Femur (tissue), 1 donor: ENCODE results near the gene SNN.

Experiments used
- DNase-seq: peaks from one replicate; pipeline ENCODE4 v3.0.0-alpha.2; 2017

Gene SNN

DNA sequence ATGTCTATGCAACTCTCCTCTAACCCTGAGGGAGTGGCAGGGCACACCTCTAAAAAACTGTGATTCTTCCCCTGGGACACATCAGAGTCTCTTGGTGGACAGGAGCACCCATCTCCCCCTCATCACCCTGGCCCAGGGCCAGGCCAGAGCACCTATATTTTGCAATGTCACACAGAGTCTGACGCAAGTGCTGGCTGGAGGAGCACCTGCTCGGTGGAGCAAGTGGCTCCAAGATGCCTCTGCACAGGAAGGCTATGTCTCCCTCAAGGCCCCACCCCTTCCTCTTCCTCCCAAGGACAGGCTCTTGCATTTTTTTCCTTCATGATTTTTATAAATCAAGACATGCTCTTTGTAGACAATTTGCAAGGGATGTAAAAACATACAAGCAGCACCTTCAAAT, 13.3 kb downstream of the SNN start:
- no peak for DNase-seq

DNA sequence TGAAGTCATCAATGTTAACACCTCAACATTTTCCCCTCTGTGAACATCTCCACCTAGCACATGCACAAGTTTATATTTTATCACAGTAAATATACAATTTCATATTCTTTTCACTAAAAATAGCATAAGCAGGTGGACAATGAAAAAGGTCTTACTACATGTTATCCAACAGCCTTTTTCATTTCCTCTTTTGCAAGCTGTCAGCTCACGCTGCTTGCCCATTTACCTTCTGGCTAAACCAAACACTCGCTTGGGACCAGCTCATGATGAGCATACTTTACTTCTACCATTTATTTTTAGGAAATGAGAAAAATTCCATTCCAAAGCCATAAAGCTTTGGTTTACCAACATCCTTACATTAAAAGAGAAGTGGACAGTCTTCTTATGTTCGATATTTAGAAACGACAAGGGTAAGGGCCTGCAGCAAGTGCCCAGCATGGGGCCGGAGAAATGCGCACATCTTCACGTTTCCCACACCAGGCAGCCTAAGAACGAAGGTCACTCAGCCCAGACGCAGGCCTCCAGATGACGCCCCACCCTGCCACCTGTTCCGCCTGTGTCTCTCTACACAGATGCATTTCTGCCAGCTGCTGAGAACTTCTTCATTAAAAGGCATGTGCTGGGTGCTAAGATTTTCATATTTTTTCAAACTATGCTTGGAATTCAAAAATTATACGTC, 13.9 kb downstream of the SNN start:
- no peak for DNase-seq

DNA sequence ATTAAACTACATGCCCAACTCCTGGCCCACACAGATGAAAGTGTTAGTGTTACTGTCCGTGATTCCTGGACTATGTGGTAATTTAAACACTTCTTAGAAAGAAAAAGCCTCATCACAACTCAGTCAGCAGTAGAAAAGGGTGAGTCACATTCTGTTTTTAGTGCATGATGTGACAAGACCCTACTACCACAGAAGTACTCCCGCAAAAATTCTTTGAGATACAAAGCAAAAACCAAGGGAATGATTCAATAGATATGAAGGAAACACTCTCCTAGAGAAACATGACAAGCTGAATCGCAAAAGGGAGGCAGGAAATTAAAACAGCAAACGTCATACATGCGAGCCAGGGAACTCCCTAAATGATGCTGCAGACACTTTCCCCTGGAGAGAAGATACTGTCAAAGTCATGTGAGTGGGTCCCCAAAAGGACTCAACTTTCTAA, 14.4 kb downstream of the SNN start:
- no peak for DNase-seq

GRCh38 chr16:11683145-11683544, 14.9 kb downstream of the SNN start:
- no peak for DNase-seq

- DNase-seq: no peak
Measured at GRCh38 chr16:11684231-11685025, 16.2 kb downstream of the SNN start.

GRCh38 chr16:11685844-11686618, 17.8 kb downstream of the SNN start:
- DNase-seq: no peak

DNA sequence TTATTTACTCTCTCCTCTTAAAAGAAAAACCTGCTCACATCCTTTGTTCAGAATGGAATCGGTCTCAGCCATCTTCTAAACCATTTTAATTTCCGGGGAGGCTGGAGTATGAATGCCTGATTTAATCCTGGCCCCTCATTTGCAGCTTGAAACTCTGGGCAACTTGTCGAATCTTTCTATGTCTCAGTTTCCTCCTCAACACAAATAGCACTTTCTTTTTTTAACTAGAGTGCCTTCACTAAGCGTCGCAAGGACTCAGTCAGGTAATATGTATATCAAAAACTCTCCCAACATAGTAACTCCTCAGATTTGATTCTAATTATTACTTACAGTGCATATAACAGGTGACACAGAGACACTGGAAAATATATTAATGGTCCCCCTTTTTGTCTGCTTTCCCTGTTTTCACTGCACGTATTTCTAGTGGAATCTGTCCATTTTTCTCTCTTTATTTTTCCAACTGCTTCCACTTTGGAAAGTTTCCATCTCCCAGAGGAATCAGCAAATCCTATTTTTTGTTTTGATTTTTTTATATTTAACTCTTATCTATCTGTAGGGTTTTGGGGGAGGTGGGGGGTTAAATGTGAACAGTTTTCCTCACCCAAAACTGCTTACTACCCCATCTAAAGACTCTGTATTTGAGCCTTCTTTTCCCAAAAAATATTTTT, 18.6 kb downstream of the SNN start:
- no peak for DNase-seq

DNA sequence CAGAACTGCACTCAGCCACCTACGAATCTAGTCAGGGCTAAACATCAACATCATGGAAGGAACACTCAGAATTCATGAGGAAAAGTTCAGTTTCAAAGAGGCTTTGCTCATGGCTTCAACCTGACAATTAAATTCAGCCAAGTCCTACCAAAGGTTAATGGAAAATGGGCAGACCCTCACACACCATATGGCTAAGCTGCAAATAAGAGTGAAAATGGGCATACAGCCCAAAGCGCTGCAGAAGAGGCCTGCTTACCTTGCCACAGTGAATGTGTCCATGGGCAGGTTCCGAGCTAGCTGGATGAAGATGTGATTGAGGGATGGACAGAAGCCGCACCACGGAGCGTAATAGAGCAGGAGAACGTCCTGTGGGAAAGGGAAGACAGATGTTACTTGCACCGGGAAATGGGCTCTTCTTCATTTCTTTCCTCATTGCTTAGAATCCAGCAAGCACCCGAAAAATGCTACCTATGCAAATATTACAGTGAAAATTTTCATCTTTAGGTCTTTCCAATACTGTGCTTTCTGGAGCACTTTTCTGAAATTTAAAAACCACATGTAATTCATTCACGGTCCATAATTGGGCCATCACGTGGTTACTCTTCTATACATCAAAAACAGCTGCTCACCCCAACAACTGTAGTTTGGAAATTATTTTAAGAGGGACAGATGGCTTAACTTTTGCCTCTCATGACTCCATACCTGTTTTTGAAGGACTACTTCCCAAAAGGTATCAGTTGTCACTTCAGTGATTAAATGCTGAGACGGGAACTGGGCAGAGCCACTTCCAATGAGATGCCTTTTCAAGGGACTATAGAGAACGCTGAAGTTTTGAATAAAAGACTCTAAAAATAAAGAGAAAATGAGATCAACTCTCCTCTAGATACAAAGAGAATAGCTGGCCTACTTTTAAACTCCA, 19.6 kb downstream of the SNN start:
- DNase-seq: no peak

DNA sequence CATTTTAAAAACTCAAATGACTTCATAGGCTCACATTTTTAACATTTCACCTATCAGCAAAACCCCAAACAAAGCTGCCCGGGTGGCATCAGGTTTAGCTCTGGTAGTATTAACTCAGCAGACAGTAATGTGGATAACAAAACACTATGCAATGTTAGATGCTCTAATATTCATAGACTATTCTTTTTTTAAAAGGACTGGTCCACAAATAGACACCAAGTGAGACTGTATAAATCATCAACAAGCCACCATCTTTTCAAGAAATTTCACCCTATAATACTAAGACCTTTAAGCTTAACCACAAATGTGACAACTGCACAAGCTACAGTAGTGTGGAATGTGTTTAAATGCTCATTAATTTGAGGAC, 20.2 kb downstream of the SNN start:
- no peak for DNase-seq

- no peak for DNase-seq
Measured at GRCh38 chr16:11689031-11689840, 21.0 kb downstream of the SNN start.

DNA sequence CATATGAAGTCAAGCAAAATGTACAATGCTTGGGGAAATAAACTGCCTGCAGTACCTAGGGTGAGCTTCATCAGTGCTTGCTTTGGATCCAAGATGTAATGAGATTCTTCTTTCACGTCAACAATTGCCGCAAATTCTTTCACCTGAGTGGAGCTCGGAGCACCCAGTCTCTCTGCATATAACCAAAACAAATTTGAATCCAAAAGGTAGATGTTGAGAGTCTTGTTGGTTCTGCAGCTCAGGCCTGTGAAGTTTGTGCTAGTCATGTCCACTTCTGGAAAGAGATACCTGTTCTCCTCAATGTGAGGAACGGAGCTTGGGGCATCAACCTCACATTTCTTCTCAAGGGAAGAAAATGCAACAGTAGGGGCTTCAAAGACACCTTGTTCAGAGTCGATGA, 23.0 kb downstream of the SNN start:
- DNase-seq: no peak

DNA sequence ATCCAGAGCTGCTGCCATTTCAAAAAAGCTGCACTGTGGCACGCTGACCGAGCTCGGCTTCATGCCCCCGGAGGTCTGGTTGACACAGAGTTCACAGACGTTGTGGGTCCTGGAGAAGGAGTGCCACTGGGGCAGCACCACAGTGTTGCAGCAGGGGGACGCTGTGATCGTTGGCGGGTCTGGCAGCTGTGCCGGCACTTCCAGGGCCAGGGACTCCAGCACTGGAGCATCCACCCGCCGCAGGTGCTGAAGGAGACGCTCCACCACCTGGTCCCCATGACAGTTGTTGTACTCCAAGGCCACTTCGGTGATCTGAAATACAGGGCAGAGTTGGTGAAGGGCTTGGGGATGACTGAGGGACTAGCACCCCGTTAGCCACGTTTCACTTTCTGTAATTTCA, 23.5 kb downstream of the SNN start:
- no peak for DNase-seq

GRCh38 chr16:11692171-11692570, 23.9 kb downstream of the SNN start:
- DNase-seq: no peak

DNA sequence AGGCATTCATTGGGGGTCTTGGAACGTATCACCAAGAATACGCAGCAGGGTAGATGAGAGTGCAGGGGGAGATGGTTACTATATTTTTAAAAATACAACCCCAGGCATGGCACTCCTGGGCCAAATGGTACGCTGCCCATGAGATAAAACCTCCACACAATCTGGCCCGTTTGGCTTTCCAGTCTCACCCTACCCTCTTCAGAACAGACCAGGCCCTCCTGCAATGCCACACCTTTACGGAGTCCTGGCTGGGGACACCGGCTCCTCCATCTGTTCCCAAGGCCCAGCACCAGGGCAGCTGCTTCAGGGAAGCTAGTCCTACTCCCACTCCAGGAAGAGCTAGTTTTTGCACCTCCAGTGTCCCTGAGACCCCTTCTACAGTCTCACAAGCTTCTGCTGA, 24.4 kb downstream of the SNN start:
- DNase-seq: no peak

DNA sequence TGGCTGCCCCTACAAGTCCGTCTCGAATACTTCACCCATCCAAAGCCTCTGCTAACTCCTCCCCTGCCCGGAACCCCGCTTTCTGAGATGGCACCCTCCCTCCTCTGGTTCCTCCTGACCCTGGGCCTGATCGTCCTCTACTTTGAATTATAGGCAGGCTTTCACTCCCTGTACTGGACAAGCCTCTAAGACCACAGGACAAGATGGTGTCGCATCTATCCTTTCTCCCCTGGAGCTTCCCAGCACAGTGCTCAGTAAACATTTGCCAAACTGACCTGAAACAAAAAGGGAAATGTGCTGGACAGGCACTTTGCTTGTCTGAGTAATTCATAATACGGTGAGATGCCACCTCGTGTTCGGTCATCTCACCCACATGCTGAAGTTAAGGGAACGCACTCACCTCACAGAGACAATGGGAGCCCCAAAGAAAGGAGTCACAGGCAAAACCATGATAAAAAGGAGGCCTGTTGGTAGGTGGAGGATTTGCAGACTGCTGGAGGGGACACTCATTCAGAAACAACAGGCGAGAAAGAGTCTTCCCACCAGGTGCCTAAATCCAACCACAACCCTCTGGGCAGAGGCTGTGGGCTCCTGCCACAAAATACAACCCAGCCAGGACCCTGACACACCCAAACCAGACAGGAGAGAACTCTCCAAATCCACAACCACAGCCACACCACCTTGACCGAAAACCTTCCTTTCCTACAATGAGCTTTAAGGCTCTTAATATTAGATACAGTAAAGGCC, 28.2 kb downstream of the SNN start:
- DNase-seq: no peak

- no peak for DNase-seq
Measured at GRCh38 chr16:11697319-11697718, 29.1 kb downstream of the SNN start.

DNA sequence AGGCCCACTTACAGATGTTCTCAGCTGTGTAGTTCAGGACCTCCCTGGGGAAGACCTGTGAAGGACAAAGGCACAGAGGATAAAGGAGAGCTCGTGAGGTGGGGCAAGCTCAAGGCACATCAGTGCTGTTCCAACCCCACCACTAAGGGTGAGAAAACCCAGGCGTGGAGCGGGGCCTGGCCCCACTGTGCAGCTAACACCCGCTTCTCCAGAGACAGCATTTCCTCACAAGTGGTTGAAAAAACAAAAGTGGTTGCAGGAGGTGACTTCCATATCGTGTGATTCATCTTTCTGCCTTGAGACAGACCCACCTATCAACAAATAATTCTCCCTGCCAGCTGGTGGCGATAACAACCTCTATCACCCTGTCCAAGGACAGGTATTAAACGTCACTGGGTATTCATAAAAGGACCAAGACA, 30.0 kb downstream of the SNN start:
- no peak for DNase-seq

DNA sequence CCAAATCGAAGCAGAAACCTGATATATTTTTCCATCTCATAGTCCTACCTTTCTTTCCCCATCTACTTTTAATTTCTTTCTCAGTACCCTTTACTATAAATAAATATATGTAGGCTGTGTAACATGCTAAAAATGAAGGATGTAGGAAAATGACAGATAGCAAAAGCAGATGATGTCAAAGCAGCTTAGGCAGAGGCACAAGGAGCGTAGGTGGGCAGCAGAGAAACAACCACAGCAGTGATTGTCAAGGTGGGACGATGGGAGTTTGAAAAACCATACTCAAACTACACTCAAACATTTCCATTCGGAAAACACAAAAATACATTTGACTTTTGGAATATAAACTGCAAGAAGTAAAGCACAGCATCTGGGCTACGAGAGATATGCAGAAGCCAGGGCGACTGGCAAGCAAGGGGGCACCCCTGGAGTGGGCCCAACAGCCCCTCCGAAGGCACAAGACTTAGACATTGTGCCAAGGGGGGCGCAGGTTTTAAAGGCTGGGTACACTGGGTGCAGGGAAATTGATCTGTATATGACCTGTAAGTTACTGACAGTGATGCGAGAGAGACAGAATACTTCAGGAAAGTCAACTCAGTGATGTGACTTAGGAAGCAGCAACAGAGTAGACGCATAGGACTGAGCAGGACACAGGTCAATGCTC, 31.1 kb downstream of the SNN start:
- DNase-seq: no peak

DNA sequence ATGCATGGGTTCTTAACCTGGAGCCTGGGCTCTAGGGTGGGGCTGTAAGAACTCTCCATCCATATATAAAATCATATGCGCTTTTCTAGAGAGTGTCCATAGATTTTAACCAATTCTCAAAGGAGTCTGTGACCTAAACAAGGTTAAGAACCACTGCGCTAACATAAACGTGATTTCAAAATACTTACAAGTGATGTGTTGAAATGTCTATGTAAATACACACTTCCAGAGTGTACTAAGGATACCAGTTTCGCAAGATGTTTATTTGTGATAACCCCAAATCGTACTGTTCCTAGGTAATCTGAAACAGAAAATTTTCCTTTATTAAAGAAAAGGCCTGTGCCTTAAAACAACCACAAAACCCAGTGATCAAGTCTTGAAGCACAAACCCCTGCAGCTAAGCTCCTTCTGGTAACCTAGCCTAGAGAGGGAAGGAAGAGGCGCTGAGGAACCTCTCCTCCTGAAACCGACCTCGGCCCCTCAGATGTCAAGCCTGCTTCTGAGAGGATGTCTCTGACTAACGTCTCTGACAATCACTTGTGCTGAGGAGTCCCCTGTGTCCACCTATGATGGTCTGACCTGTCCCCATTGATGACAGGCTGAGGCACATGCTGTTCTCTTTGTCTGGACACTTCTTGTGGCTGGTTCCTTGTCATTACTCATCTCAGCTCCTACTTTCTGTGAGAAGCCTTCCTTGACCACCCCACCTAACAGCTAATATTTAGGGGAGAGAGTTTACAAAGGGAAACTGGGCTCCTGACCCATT, 32.2 kb downstream of the SNN start:
- no peak for DNase-seq
